ENCODE results near the gene FARS2.

The FARS2 gene

GRCh38 chr6:5260661-5261544, at the start of gene FARS2, which contains the start of gene LYRM4:
Gene FARS2, plus strand, starts transcription at chr6:5261513.
Gene LYRM4, minus strand, starts transcription at chr6:5260950. Its CDS starts 217 bp downstream, at chr6:5260733.
- DNase-seq (ENCODE audit: low spot score): peak; percentile 97

GRCh38 chr6:5213836-5214235, 47.5 kb upstream of the FARS2 start:
- peak; percentile 49 for DNase-seq (ENCODE audit: low spot score)

DNA sequence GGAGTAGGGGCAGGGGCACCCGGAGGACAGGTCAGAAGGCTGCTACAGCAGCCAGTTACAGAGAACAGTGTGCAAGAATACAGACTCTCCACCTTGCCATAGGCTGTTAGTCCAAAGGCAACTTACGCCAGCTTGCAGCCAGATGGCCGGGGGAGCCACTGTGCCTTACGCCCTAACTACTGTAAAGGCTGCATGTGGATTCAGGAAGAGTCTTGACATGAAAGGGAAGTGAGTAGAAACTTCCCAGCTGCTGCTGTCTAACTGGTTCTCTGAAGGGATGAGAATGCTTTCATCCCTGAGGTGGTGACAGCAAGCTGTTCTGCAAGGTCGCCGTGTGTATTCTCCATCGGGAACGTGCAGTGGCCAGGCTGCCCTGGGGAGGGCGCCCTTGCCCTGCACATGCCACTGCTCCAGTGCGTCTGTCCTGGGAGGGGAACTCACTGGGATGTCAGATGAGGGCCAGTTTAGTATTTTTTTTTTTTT, 46.7 kb upstream of the FARS2 start:
- DNase-seq (ENCODE audit: low spot score): peak; percentile 41

GRCh38 chr6:5215159-5215558, 46.2 kb upstream of the FARS2 start:
- no peak for DNase-seq (ENCODE audit: low spot score)

- DNase-seq (ENCODE audit: low spot score): no peak
Measured at GRCh38 chr6:5215799-5216198, 45.5 kb upstream of the FARS2 start.

GRCh38 chr6:5217356-5217755, 44.0 kb upstream of the FARS2 start:
- no peak for DNase-seq (ENCODE audit: low spot score)

GRCh38 chr6:5219011-5219691, 42.2 kb upstream of the FARS2 start:
- DNase-seq (ENCODE audit: low spot score): no peak

GRCh38 chr6:5220443-5220842, 40.9 kb upstream of the FARS2 start:
- no peak for DNase-seq (ENCODE audit: low spot score)

DNA sequence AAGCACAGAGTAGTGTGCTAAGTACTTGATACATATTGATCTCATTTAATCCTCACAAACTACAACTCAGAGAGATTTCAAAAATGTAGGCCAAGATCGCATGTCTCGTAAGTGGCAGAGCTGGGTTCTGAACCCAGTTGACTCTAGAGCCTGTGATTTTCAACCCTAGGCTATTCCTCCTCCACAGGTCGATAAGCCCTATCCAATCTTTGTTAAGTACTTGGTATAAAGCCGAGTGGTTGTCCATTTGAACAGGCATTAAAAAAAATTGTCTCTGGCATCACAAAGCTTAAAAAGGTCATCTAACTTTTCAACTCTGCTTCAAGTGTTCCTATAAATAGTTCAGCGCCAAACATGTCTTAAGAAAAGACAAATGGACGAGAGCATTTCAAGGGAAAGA, 38.0 kb upstream of the FARS2 start:
- DNase-seq (ENCODE audit: low spot score): no peak

DNA sequence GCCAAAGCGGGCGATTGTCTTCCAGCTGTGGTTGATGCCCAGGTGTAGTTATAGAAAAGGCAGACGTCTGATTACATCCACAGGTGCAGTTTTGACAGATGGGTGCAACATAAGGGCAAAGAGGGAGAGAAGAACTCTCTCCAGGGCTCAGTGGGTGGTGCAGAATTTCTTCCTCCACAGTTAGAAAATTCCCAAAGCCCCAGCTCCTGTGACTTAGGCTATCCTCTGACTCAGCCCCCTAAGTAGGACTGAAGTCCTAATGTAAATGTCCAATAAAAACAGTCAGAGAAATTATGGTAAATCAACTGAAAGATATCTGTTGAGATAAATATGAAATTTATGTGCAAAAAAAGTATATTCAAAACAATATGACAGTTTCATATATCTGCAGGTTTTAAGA, 32.0 kb upstream of the FARS2 start:
- no peak for DNase-seq (ENCODE audit: low spot score)

GRCh38 chr6:5230081-5230480, 31.2 kb upstream of the FARS2 start:
- no peak for DNase-seq (ENCODE audit: low spot score)

- no peak for DNase-seq (ENCODE audit: low spot score)
Measured at GRCh38 chr6:5231289-5231688, 30.0 kb upstream of the FARS2 start.

DNA sequence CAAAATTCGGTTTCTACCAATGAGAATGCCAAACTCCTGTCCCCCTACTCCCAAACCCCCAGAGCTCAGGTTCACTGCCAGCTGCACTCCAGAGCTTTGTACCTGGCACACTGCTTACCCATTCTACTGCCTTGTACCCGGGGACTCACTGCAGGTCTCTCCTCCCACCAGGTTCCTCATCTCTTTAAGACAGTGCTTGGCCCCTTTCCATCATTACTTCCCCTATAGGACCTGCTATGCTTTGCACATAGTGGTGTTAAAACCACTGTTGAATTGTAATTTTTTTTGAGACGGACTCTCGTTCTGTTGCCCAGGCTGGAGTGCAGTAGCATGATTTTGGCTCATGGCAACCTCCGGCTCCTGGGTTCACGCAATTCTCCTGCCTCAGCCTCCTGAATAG, 26.4 kb upstream of the FARS2 start:
- no peak for DNase-seq (ENCODE audit: low spot score)

GRCh38 chr6:5235830-5236229, 25.5 kb upstream of the FARS2 start:
- DNase-seq (ENCODE audit: low spot score): no peak

GRCh38 chr6:5237805-5238204, 23.5 kb upstream of the FARS2 start:
- no peak for DNase-seq (ENCODE audit: low spot score)

- no peak for DNase-seq (ENCODE audit: low spot score)
Measured at GRCh38 chr6:5238336-5238735, 23.0 kb upstream of the FARS2 start.

DNA sequence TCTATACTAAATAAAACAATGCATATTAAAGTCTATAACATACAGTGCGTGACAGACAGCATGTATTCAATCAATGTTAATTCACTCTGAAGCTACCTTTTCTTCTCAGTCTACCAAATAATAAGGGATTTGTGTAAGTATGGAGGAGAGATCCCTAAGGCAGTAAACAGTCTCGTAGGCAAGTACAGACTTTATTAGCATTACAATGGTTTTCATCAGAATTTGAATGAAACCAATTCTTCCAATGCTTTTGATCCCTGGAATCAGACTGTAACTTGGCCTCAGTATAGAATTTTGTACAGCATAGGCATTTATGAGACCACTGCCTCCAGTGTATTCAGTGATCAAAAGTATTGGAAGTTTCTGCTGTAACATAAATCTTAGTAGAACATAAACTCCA, 20.1 kb upstream of the FARS2 start:
- DNase-seq (ENCODE audit: low spot score): no peak

DNA sequence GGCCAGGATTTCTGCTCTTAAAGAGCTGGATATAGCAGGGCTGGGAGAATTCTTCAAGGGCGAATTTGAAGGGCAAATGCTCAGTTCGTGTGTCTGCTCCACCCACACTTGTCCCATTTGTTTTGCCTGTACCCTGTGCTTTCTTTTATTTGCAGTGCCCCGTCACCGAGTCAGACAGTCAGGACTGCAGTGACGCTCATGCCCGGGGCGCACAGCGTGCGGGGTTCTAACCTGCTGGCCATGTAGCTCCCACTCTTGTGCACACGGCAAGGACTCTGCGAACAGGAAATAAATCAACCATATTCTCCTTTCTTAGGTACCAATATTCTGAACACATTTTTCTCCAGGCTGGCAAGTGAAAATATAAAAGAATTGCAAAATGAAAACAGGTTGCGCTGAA, 18.2 kb upstream of the FARS2 start:
- no peak for DNase-seq (ENCODE audit: low spot score)

DNA sequence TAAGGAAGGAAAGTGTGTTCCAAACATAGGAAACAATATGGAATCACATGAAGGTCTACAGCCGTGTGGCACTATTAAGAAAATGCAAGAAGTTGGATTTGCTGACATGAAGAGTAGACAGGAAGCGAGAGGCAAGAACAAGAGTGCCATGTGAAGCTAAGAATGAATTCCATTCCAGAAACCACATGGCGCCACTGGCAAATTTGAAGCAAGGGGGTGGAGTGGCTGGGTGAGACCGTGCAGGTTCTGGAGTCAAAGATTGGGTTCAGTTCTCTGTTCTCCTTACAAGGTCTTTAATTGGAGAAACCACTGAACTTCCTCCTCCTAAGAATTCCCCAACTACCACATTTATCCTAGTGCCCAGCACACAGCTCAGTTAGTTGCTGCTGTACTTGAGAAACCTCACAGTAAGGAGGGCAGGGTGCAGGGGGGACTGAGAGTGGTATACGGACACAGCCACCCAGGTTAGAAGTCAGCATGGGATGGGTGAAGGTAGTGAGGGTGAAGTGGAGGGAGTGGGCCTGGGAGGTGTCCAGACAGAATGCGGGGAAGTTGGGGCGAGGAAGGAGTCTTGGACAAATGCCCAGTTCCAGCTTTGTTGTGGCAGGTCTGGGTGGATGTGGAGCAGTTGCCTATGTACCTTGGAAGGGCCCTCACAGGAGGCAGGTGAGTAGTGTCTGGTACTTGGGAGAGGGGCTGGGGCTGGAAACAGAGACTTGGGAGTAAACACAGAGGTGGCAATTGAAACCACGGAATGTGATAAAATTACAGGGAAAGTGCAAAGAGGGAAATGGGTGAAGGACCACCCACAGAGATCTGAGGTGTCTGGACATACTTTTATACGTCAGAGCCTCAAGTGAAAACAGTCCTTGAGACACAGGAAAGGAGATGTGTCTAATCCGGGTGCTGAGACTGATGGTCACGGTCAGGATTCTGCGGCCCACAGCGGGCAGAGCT, 14.9 kb upstream of the FARS2 start:
- no peak for DNase-seq (ENCODE audit: low spot score)

- DNase-seq (ENCODE audit: low spot score): no peak
Measured at GRCh38 chr6:5247201-5247600, 14.1 kb upstream of the FARS2 start.

GRCh38 chr6:5248302-5249098, 12.8 kb upstream of the FARS2 start:
- no peak for DNase-seq (ENCODE audit: low spot score)

Data from AG08396 (cell line).